ENCODE measurements around the gene YOD1.

Gene YOD1

DNA sequence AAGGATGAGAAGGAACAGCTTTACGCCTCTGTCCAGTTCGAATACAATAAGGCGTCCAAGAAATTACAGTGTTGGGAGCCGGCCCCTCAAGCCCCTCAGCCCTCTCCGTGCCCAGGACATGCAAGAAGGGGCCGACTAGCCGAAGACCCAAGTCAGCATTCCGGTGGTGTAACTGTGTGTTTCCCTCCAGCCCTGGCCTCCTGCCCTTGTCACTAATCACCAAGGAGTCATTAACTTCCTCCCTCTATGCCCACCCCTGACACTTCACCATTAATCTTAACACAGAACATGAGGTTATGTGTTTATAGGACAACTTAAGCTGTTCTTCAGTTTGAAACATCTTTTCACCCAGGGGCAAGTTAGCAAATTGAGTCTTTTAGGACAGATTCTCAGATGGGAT lies 21.2 kb upstream of the YOD1 start:
- no peak for DNase-seq (ENCODE audit: low read depth)

DNA sequence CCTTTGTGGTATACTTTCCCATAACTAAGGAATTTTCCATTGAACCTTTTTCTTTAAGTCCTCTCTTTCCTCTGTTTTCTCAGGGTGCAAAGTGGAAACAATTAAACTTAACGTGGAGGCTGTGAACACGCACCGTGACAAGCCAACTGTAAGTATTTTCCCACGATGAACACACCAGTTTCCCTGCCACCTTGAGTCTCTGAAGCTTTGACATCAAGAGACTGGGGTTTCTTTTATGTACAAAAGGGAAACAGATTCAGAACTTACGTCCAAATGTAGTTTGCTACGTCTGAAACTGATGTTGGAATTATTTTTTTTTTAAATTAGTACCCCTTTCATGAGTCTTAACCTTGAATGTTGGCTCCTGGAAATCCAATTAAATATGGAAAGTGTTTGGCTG lies 20.4 kb upstream of the YOD1 start:
- no peak for DNase-seq (ENCODE audit: low read depth)

DNA sequence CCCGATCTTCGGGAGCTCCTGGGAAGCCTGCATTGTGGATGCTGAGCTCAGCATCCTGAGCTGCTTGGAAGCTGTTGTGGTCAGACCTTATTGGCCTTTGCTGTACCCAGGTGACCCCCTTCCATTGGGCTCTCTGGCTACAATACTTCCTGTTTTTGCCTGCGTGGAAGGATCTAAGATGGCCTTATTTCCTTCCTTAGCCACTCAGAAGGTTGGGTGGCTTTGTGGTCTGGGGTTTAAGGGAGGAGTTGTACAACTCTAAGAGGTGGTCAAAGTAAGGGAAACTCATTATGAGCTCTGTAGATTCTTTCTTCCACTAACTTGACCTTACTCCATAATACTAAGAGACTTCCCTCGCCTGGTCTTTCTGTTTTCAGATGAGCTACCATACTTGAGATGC lies 19.8 kb upstream of the YOD1 start:
- no peak for DNase-seq (ENCODE audit: low read depth)

DNA sequence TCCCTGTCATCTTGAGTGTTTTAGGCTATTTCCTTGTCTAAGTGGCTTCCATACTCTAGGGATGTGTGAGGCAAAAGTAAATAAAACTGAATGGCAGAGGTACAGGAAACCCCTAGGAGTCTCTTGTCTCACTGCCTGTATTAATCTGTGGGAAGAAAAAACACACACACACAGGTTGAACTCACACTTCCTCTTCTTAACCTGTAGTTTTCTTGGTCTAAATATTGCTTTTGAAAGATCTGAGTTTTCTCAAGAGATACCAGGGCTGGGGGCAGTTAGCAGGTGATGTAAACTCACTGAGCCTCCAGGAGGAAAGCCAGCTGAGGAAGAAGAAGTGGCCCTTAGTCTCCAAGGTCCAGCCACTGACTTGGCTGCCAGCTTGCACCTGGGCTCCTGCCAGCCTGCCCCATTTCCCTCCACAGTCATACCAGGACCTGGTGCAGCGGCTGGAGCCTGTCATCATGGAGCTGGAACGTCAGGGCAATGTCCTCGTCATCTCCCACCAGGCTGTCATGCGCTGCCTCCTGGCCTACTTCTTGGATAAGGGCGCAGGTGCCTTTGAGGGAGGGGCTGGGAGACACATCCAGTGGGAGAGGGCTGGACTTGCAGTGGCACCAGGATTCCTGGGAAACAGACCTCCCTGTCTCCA lies 19.0 kb upstream of the YOD1 start:
- DNase-seq (ENCODE audit: low read depth) = no peak

DNA sequence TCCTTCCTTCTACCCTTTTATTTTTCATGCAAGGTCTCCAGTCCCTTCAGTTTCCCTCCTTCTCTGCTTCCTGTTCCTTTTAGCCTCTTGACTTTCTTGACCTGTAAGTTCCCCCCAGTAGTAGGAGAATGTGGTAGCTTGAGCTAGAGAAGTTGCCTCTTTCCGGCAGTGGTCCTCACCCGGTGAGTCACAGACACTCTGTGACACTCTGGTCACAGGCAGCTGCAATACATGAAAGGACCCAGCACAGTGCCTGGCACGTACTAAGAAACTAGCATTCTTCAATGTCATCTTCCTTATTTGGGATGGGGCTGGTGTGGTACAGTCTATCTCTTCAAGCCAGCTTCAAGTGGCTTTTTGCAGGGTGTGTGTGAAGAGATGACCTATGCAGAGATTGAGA lies 18.1 kb upstream of the YOD1 start:
- no peak for DNase-seq (ENCODE audit: low read depth)

DNA sequence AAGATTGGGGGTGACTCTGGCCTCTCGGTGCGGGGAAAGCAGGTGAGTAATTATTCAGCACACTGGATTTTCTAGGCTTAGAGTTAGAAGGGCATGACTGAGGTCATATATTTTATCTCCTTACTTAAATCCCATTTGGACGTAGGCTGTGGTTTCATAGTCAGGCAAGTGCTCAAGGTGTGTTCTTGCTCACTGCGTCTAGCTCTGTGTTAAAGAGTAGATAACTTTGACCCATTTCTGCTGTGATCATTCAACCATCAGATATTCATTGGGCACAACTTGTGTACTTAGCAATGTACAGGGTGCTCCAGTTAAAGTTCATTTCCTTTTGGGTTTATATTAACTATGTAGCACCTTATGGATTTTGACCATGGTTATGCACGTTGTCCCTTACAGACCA lies 16.7 kb upstream of the YOD1 start:
- DNase-seq (ENCODE audit: low read depth) = no peak

DNA sequence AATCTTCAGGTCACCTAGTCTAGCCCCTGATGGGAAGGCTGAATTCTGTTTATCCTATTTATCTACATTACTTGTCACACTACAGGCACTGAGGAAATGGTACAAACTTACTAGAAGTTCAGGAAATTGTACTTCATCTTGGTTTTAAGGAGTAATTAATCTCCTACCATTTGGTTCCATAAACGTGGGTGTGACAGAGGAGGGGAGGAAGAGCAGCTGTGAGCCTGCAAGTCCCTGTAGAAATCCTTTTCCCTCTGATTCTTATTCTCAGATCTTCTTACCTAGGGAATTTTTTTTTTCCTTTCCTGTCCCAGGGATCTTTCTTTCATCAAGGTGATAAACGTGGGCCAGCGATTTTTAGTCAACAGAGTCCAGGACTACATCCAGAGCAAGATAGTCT lies 16.2 kb upstream of the YOD1 start:
- DNase-seq (ENCODE audit: low read depth) = no peak

DNA sequence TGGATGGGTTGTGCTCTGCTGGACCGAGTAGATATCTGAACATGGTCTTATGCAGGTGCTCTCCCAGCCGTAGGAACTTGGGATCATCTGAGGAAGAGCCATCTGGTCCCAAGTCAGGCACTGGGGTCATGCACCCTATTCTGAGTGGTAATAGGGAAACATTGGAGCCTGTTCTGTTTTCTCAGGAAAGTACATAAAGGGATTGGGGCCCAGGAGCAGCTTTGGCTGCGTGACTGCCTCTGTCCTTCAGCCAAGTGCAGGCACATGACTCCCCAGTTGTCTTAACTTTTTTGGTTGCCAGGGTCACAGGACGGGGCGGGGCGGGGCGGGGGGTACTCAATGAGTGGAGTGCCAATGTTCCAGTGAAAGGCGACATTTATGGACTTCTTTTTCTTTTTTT lies 13.6 kb upstream of the YOD1 start:
- no peak for DNase-seq (ENCODE audit: low read depth)

DNA sequence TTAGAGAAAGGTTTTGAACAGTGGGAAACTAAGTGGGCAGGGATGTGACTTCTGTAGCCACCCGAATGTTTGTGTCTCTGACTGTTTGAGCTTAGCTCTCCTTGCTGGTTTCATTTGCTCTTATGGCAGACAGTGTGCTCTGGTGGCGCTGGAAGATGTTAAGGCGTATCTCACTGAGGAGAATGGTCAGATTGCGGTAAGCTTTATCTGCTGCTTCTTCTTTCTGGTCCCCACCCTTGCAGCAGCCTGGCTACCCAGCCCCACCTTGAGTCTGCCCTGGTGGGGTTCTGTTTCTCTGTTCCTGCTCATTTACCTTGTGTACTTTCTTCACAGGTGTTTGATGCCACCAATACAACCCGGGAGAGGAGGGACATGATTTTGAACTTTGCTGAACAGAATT lies 12.0 kb upstream of the YOD1 start:
- DNase-seq (ENCODE audit: low read depth) = no peak

DNA sequence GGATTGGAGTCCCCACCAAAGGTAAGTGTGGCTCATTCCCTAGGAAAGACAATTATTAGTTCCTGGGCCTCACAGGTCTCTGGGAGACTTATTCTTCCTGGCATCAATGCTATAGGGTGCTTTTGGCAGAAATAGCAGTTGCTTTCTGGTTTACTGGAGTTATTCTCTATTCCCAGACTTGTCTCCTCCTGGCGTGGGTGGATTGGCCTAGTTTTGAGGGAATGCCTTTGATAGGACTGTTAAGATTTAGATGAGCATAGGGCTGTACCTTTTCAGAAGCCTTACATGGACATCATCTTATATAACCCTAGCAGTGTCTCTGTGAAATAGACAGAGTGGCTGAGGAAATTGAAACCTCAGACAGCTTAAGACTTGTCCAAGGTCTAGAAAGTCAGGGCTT lies 11.1 kb upstream of the YOD1 start:
- DNase-seq (ENCODE audit: low read depth) = no peak

DNA sequence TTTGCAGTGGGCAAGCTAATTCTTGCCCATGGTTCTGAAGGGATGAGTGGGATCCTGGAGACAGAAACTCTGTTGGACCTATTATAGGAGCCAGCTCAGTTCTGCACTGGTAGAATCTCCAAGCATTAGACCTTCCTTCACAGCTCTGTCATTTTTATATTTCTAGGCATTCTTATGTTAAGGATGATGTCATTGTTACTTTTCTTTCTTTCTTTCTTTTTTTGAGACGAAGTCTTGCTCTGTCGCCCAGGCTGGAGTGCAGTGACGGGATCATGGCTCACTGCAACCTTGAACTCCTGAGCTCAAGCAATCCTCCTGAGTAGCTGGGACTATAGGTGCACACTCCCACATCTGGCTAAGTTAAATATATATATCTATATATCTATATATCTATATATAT lies 9.6 kb upstream of the YOD1 start:
- no peak for DNase-seq (ENCODE audit: low read depth)

DNA sequence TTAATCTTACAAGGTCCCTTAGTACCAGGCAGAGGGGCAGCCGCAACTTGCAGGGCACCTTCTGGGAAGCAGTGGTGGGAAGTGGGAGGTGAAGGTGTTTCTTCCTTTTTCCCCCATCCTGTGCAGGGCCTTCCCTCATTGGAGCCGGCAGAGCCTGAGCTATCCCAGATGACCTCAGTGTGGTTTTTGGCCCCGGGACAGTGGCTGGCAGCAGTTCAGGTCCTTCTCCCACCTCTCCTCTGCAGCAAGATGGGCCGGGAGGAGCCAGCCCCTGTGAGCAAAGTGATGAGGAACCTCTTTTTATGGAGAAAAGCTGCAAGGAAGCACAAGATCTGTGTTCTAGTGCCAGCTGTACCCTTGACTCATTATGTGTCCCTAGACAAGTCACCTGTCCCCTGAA lies 8.9 kb upstream of the YOD1 start:
- DNase-seq (ENCODE audit: low read depth) = no peak

DNA sequence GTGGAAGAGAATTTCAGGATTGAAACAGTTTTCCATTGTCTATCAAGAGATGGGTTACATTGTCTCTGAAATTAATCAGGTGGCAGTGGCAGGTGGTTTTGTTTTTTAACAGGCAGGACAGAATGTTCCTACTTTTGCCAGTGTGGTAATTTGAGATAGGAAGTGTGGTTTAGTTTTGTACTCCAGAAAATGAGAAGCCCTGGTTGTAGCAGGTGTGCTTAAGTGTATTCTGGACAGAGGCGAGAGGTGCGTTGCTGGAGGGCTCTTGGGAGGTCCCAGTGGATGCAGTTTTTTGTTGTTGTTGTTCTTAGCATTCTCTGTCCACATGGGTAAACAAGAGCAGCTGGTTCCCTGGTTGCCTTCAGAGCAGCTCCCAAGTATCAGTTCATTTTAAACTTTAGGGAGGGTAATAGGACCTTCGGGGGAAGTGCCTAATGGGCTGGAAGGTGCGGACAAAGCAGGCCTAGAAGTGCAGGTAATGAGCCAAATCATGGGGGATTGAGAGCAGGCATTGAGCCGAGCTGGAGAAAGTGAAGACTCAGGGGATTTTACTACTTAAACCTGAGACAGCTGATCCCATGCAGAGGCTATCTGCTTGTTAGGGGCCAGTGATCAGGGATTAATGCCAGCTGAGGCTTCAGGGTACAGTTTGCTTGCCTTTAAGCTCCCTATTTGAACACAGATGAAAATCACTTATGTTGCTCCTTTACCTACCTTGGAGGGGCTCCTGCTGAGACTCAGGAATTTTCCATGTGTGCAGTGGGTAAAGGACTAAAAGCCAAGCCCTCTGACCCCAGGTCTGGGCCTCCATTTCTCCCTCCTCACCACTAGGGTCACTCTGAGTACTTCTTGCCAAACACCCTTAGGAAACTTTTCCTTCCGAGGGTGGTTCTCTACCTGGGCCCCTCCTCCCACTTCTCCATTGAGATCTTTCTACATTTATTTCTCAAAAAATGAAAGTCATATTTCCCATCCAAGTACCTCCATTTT lies 8.2 kb upstream of the YOD1 start:
- DNase-seq (ENCODE audit: low read depth) = no peak

DNA sequence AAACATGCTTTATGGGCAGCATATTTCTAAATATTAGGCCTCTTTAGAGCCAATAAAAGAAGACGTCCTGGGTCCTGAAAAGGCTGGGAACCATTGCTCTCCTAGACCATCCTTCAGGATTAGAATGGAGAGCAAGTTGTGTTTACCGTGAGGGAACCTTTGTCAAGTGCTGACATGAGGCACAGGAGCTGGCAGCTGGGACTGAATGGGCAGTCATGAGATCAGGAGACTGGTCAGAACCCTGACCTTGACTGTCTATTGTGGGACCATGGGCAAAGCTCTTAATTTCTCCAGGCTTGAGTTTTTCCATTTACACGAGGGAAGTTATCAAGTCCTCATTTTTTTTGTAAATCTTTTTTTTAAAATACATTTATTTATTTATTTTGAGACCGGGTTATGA lies 7.2 kb upstream of the YOD1 start:
- DNase-seq (ENCODE audit: low read depth) = no peak

DNA sequence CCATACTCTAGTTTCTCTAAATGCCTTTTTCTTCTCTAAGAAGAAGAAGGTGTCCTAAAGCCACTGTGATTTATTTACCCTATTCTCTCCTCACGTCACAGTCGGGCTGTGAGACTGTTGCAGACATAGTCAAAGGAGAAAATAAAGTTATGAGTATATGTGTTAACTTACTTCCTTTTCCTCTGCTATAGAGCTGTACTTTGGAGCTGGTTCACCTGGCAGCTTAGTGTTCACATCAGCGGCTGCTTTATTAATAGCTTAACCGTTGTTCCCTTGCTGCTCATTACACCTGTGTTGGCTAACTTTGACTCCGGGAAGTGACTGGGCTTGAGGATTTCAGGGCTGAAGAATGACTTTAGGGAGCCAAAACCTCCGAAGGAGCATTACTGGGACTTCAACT lies 5.7 kb upstream of the YOD1 start:
- no peak for DNase-seq (ENCODE audit: low read depth)

DNA sequence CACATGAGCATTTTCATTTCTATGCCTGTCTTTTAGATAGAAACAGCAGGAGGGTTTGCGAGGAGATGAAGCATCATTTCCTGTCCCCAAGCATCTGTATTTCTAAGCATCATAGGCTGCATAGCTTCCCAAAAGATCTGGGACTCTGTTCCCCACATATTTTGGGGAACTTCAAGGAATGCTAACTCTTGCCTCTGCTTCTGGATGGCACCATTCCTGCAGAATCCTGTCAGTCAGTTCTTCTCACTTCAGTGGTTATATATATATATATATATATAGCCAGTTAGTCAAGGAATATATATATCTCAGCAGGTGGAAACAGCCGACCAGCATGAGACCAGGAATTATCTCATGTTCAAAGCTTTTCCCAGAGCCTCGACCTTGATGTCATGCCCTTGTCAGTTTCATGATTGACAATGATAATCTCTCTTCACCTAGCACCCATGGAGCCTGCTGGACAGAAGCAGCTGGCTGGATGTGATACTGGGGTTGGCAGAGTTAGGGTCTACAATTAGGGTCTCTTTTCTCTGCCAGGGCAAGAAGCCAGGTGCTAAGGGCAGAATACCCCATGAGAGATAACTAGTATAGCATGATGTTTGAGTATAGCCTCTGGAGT lies 4.5 kb upstream of the YOD1 start:
- DNase-seq (ENCODE audit: low read depth) = no peak

DNA sequence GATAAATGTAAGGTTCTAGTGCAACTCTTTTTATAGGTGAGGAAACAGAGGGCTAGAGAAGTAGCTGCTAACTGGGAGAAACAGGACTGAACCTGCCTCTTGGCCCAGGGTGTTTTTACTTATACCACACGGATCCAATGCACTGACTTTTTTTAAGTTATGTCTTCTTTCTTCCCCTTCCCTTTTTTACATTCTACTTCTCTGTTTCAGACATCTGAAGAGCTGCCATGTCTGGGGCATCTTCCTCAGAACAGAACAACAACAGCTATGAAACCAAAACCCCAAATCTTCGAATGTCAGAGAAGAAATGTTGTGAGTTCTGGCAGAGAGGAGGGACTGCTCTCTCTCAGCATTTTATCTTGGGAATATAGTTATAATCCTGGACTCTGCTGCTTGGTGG lies 3.5 kb upstream of the YOD1 start:
- DNase-seq (ENCODE audit: low read depth) = no peak

DNA sequence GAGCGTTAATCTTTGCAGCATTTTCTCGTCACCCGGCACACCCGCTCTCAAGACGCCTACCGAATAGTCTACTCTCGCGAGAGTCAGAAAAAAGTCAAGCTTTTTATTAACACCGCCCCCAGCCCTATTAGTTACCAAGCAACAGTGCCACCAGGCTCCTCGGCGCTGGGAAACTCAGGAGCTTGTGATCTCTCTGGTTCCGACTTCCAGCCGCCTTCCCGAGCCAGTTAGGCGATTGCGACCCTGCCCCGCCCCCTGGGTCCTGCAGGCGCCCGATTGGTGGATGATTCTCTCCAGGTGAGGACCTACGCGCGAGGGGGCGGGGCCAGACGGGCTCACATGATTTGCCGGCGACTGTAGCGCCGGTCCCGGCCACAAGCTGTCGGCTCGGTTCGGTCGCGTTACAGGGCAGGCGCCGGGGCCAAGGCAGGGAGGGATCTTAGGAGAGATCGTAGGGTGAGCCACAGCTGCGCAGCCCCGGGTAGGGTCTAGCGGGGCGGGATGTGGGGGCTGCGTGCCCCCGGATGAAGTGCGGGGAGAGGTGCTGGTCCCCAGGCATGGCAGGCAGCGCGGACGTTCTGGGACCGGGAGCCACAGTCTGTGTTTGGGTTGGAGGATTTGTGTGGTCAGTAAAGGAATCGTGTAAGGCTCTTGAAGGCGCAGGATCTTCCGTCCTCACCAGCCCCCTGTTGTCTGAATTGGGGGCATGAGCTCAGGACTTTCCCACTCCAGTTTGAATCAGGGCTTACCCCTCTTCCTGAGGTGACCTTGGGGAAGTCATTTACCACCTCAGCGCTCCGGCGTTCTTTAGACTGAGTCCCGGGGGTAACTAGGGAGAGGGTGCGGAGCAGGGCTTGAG lies 2.1 kb upstream of the YOD1 start, which contains the start of gene PFKFB2:
Gene PFKFB2, plus strand, starts transcription at position 365 of the 859 bp plus-strand sequence. CDS start 1,443 bp downstream, outside the sequence.
- peak; percentile 94 for DNase-seq (ENCODE audit: low read depth)

DNA sequence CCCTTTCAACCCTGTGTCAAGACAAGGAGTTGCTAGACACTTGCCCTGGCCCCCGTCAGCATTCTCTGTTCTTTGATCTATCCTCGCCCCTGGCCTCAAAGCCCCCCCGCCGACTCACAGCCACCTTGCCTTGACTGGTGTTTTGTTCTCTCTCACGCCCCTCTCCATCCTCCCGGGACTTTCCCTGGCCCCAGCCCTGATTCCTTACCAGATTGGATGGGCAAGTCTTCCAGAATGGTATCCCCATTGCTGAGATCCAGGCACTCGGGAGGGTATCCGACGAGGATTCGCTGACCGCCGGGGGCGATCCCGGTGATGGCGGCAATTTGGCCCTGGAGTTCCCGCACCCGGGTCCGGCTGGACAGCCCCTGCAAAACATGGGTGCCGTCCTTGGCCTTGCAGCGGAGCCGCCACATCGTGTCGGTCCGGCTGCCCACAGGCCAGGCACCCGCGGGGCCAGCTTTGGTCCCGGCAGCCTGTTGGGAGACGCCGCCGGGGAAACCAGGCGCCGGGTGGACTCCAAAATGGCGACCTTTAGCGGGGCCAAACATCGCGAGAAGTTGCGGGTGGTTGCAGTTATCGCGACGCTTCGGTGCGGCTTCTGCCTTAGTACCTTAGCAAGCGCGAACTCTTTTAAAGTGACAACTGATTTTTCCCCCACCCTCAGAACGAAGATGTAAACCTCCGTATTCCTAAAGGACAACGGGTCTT lies 373 bp downstream of the YOD1 start:
- DNase-seq (ENCODE audit: low read depth) = peak; percentile 94

DNA sequence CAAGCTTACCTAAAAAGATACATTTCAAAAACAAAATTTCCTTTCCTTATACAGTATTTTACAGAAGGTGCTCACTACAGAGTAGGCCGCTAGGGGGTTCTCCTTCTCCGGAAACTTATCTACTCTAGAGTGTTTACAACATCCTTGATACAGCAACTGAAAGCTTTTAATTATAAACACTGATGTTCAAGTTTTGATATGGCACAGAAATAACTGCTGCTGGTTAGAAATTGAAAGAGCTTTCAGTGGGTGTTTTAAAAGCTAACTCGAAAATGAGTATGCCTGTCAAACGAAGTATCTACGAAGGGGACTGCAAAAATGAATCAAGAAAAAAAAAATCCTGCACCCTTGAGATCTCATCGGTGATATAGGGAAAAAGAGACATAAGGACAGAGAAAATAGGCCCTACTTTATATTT lies 1.0 kb downstream of the YOD1 start:
- DNase-seq (ENCODE audit: low read depth) = peak; percentile 42

DNA sequence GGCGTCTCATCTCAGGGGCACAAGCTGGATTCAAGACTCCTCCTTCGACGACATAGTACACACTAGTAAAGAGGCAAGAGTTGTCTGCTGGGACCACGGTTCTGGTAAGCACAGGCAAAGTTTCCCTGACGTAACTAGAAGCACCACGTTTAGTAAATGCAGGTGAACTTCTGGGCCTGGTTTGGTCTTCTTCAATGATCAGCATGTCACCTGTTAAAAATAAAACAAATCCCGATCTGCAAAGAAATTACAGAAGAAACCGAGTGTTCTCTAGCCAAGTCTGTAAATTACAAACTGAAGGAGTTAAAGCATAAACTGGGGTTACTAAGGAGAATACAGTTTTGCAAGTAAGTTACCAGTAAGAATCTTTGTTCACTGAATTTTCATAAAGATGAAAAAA lies 1.5 kb downstream of the YOD1 start:
- DNase-seq (ENCODE audit: low read depth) = no peak
